Left lung (tissue), 14 donors: ENCODE data around the gene IQGAP3. TPM values are rescaled to one million over a fixed set of nuclear protein-coding genes. Genes with fewer than 3 reads are reported as not detected.

Source experiments
- ATAC-seq: fragments of 200-7000 bp; cut with Tn5 transposase; one replicate; pipeline ENCODE4 v1.9.1; 2020; ENCODE audit warnings: moderate library complexity
- DNase-seq, 4 donors: peaks; one replicate each; pipeline ENCODE4 v3.0.0-alpha.2; 2013 to 2020
- H3K27ac ChIP-seq, 2 donors: fragments of 200-600 bp; sonication (generic) in 1 of 2; one replicate each; pipeline versions ENCODE4 v1.5.0 to v1.8.0; 2020 to 2021
- H3K27me3 ChIP-seq, 2 donors: fragments of 200-600 bp; sonication (generic) in 1 of 2; one replicate each; pipeline versions ENCODE4 v1.5.0 to v1.8.0; 2020 to 2021
- H3K36me3 ChIP-seq, 2 donors: fragments of 200-600 bp; sonication (generic) in 1 of 2; one replicate each; pipeline versions ENCODE4 v1.5.0 to v1.8.0; 2020 to 2021
- H3K4me1 ChIP-seq, 2 donors: fragments of 200-600 bp; one replicate each; pipeline ENCODE4 v1.8.0; 2021
- H3K4me3 ChIP-seq, 2 donors: fragments of 200-600 bp; sonication (generic) in 1 of 2; one replicate each; pipeline versions ENCODE4 v1.5.0 to v1.8.0; 2020 to 2021; ENCODE audit warnings: mild to moderate bottlenecking in 1 of 2
- H3K9me3 ChIP-seq, 2 donors: fragments of 200-600 bp; sonication (generic) in 1 of 2; one replicate each; pipeline versions ENCODE4 v1.5.0 to v1.8.0; 2020 to 2021
- intact Hi-C, 2 donors: fragments of 100-400 bp; cut with DNase I; formaldehyde crosslinking; loops; one replicate each; pipeline versions ENCODE4 v1.11.2 to v1.14.2; 2022
- long read RNA-seq, 12 donors: library from polyadenylated mRNA in 2 of 12; unstranded in 2 of 12; transcript quantifications; one replicate each; pipeline ENCODE4 v2.0.0 and lab custom pipeline, GENCODE V29; 2019 to 2026
- polyA plus RNA-seq, 6 donors: library from polyadenylated mRNA; unstranded; fragments of 120-200 nt; gene quantifications; one replicate each; pipeline ENCODE4 v1.2.1, GENCODE V29; 2013; ENCODE audit not compliant: insufficient read length in 6 of 6
- total RNA-seq, 2 donors: library from RNA; stranded (reverse); fragmentation: NEBNext Ultra II Directional; extraction: Animal tissue kit (Norgen Biotek cat#: 25700); gene quantifications; one replicate each; pipeline ENCODE4 v1.2.1, GENCODE V29; 2021
- TF ChIP-seq, protein P1 (sequence below), 2 donors: fragments of 200-600 bp; sonication (generic) in 1 of 2; IDR thresholded peaks; one replicate each; pipeline versions ENCODE4 v1.5.0 to v1.8.0; 2021; ENCODE audit warnings: antibody characterized with exemption in 2 of 2
- donor health status: DM: no; HTN: yes; CAD: no.
- donor health status: DM: no; HTN: no; CAD: no.

Gene IQGAP3, protein sequence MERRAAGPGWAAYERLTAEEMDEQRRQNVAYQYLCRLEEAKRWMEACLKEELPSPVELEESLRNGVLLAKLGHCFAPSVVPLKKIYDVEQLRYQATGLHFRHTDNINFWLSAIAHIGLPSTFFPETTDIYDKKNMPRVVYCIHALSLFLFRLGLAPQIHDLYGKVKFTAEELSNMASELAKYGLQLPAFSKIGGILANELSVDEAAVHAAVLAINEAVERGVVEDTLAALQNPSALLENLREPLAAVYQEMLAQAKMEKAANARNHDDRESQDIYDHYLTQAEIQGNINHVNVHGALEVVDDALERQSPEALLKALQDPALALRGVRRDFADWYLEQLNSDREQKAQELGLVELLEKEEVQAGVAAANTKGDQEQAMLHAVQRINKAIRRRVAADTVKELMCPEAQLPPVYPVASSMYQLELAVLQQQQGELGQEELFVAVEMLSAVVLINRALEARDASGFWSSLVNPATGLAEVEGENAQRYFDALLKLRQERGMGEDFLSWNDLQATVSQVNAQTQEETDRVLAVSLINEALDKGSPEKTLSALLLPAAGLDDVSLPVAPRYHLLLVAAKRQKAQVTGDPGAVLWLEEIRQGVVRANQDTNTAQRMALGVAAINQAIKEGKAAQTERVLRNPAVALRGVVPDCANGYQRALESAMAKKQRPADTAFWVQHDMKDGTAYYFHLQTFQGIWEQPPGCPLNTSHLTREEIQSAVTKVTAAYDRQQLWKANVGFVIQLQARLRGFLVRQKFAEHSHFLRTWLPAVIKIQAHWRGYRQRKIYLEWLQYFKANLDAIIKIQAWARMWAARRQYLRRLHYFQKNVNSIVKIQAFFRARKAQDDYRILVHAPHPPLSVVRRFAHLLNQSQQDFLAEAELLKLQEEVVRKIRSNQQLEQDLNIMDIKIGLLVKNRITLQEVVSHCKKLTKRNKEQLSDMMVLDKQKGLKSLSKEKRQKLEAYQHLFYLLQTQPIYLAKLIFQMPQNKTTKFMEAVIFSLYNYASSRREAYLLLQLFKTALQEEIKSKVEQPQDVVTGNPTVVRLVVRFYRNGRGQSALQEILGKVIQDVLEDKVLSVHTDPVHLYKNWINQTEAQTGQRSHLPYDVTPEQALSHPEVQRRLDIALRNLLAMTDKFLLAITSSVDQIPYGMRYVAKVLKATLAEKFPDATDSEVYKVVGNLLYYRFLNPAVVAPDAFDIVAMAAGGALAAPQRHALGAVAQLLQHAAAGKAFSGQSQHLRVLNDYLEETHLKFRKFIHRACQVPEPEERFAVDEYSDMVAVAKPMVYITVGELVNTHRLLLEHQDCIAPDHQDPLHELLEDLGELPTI (N-terminal part only)
- 10 to 100 TPM in 1 of 2 donors, 1 to 10 TPM in 1; 2.8 to 10.3 TPM for total RNA-seq
- polyA plus RNA-seq = 10 to 100 TPM; 10.2 to 26.7 (median 15.8) TPM
- long read RNA-seq, donor 1 = 0 reads
- long read RNA-seq, donor 2, partial matches to known transcripts = 25 of 25 reads
- long read RNA-seq, donor 2, other reads (novel, unspliced or antisense) = 0 of 25 reads
- long read RNA-seq, donor 3, full-length matches to known transcripts = 1 of 13 reads
- long read RNA-seq, donor 3, partial matches to known transcripts = 12 of 13 reads
- long read RNA-seq, donor 3, other reads (novel, unspliced or antisense) = 0 of 13 reads
- long read RNA-seq, donor 4, partial matches to known transcripts = 1 of 2 reads
- long read RNA-seq, donor 4, other reads (novel, unspliced or antisense) = 1 of 2 reads
- long read RNA-seq, donor 5, partial matches to known transcripts = 13 of 13 reads
- long read RNA-seq, donor 5, other reads (novel, unspliced or antisense) = 0 of 13 reads
- long read RNA-seq, donor 6 = 0 reads
- long read RNA-seq, donor 7, partial matches to known transcripts = 7 of 7 reads
- long read RNA-seq, donor 7, other reads (novel, unspliced or antisense) = 0 of 7 reads
- long read RNA-seq, donor 8, partial matches to known transcripts = 15 of 15 reads
- long read RNA-seq, donor 8, other reads (novel, unspliced or antisense) = 0 of 15 reads
- long read RNA-seq, donor 9 = 0 reads
- long read RNA-seq, donor 10 = 0 reads
- long read RNA-seq, donor 11 = 0 reads
- long read RNA-seq, donor 12, partial matches to known transcripts = 10 of 10 reads
- long read RNA-seq, donor 12, other reads (novel, unspliced or antisense) = 0 of 10 reads

DNA sequence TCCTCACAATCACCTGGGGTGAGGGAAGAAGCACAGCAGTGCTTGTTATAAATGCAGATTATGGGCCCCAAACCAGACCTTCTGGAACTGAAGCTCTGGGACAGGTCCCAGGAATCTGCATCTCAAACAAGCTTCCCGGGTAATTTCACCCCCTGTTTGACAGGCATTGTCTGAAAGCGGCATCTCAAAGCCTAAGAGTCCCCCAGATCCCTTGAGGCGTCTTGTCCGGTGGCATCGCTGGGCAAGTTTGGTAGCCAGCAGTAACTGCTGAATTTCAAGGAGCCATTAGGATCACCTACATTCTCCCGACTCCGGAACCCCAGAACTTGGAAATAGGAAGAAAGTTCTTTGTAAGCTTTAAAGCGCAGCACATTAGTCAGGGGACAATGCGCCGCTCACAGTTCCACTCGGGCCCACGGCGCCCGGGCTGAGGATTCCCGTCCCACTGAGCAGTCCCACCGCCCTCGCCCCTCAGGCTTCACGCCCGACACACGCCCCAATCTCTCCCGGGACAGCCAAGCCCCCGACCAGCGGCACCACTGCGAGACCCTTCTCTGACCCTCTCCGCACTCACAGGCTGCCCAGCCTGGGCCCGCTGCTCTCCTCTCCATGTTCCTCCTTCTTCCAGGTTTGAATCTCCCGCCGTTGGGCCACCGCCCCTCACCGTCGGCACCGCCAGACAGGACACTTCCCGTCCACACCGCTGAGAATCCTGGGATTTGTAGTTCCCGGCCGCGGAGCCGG, at the start of gene IQGAP3:
TSS of gene IQGAP3 (minus strand) at position 647 of the 744 bp plus-strand sequence. CDS start at position 611, 36 bp downstream.
- ATAC-seq (peak; percentile 96), DNase-seq (peak; percentile 67 to 93 (median 90))
- Histone ChIP-seq H3K36me3 (no peaks in the 10 kb centered on the region), H3K27me3 (peaks cover 0 to 6% of the 10 kb centered on the region in 2 donors), H3K9me3 (no peaks in the 10 kb centered on the region), H3K4me3 (peak within 1 kb of the TSS; percentile 33 to 41), H3K4me1 (peaks cover 14 to 18% of the 10 kb centered on the region in 2 donors), H3K27ac (no peak within 1 kb of the TSS)
- TF ChIP-seq, protein P1, sequence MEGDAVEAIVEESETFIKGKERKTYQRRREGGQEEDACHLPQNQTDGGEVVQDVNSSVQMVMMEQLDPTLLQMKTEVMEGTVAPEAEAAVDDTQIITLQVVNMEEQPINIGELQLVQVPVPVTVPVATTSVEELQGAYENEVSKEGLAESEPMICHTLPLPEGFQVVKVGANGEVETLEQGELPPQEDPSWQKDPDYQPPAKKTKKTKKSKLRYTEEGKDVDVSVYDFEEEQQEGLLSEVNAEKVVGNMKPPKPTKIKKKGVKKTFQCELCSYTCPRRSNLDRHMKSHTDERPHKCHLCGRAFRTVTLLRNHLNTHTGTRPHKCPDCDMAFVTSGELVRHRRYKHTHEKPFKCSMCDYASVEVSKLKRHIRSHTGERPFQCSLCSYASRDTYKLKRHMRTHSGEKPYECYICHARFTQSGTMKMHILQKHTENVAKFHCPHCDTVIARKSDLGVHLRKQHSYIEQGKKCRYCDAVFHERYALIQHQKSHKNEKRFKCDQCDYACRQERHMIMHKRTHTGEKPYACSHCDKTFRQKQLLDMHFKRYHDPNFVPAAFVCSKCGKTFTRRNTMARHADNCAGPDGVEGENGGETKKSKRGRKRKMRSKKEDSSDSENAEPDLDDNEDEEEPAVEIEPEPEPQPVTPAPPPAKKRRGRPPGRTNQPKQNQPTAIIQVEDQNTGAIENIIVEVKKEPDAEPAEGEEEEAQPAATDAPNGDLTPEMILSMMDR (IDR thresholded peaks at IDR 0.05) = no peak
- intact Hi-C loops = no loop called here

DNA sequence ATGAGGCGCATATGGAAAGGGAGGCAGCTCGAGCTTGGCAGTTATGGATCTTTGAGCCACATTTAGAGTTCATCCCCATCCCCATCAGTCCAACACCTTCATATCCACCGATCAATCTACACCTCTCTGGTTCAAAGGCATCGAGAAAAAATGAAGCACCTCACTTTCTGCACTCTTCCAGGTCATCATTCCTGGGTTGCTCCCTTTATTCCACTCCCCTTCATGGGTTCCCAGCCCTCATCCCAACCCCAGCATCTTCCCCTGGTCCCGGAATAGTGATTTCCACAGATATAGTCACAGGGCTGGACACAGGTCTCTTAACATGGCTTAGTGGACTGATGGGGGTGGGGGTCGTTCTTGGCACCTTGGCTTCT, 47.2 kb upstream of the IQGAP3 start:
- H3K9me3 ChIP-seq = no peaks in the 10 kb centered on the region
- DNase-seq = no peak
- H3K4me3 ChIP-seq = no peak overlapping the region
- TF ChIP-seq, protein P1 (IDR thresholded peaks at IDR 0.05) = no peak
- H3K4me1 ChIP-seq = peaks cover 5 to 11% of the 10 kb centered on the region in 2 donors
- peaks cover 14 to 87% of the 10 kb centered on the region in 2 donors for H3K27me3 ChIP-seq
- no peak overlapping the region for H3K27ac ChIP-seq
- intact Hi-C loops = no loop called here
- no peaks in the 10 kb centered on the region for H3K36me3 ChIP-seq
- ATAC-seq = no peak

- Histone ChIP-seq H3K27ac (no peak within 1 kb of the TSS), H3K36me3 (no peaks in the 10 kb centered on the region), H3K9me3 (no peaks in the 10 kb centered on the region), H3K4me1 (peaks cover 2 to 5% of the 10 kb centered on the region in 2 donors), H3K27me3 (peaks cover 9 to 82% of the 10 kb centered on the region in 2 donors), H3K4me3 (no peak within 1 kb of the TSS)
- no peak for DNase-seq
- intact Hi-C loops = no loop called here
- TF ChIP-seq, protein P1 (IDR thresholded peaks at IDR 0.05) = peak in 1 of 2 donors; percentile 12
- ATAC-seq = no peak
Observed at GRCh38 chr1:156618853-156619581, 46.7 kb upstream of the IQGAP3 start, which contains the start of gene HAPLN2. TSS of gene HAPLN2 (plus strand) at chr1:156619415. CDS start at chr1:156623491, 4,076 bp downstream.
